HG03097 (cell line): ENCODE measurements around the gene ITGA5.

Experiments used
- ATAC-seq: cut with Tn5 transposase; IDR thresholded peaks from one replicate; pipeline ENCODE4 v1.9.1; 2021; ENCODE audit not compliant: unreplicated experiment, low FRiP score

ITGA5 gene

GRCh38 chr12:54419088-54419887 is at the start of gene ITGA5:
Gene ITGA5 (minus strand): TSS chr12:54419266. CDS start chr12:54419198, 68 bp downstream.
- no peak for ATAC-seq

GRCh38 chr12:54465857-54466523 is 46.9 kb upstream of the ITGA5 start:
- no peak for ATAC-seq

- no peak for ATAC-seq
Measured at GRCh38 chr12:54463484-54463883, 44.4 kb upstream of the ITGA5 start.

- no peak for ATAC-seq
Measured at GRCh38 chr12:54463034-54463433, 44.0 kb upstream of the ITGA5 start.

DNA sequence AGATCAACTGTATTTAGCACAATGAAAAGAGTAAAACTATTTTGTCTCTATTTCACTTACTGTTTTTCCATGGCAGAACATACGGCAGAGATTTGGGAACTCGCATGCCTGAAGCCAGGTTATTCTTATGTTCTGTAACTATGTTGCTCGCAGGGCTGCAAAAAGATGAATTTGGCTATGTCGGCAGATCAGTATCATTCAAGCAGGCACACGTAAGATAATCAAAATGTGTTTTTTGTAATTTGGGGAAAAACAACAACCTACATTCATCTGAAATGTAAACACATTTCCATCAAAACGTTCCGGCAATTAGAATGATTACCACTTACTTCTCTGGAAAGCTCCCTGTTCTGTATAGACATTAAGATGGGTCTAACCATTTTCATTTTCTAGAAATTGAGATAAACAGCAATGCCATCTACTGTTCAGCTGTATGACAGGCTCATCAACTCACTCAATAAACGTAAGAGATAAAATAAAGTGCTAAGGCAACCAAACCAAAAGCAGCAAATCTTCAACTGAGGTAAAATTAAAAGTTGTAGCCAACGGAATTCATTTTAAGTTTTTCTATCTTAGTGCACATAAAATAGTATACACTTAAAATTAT is 41.4 kb upstream of the ITGA5 start:
- ATAC-seq = no peak

DNA sequence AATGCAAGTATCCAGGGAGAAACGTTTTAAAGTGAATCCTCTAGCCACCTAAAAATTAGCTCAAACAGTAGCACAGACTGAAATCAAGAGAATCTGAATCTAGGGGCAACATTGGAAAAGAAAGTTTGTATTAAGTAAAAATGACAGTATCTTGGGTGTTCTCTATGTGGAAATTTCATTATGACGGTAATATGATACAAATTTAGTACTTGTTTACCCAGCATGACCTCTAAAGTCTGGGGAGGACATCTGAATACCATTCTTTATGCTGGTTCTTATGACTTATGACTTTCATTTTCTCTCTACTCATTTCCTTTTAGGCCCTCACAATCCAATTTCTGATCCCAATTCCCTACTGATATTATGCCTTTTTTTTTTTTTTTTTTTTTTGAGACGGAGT is 40.3 kb upstream of the ITGA5 start:
- ATAC-seq = no peak

DNA sequence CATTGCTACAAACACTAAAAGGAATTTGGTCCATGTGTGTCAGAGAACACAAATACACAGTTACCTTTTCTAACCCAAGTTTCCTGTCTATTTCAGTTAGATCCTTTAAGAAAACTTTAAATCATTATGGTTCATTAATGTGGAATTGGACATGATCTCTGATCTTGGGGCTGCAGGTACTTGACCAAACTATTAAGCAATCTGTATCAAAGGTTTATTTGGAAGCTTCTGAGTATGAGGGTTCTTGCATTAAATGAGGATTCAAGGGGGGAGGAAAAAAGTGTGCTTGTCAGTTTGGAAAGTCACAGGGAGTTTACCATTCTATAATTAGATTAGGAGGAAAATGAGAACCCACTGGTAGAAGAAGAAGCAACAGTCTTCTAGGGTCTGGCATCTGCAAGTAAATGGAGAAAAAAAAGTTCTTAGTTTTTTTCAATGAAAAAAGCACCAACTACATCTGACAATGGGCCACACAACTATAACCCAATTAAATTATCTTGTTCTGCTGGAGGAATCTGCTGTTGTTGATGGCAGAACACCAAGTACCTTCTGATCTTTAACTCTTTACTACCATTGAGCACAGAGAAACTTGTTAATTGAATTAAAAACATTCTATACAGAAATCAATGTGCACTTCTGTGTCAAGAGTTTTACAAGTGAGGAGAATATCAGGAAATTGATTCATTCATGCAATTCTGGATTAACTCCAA is 36.8 kb upstream of the ITGA5 start:
- ATAC-seq = no peak

GRCh38 chr12:54452628-54453027 is 33.6 kb upstream of the ITGA5 start:
- ATAC-seq = no peak

DNA sequence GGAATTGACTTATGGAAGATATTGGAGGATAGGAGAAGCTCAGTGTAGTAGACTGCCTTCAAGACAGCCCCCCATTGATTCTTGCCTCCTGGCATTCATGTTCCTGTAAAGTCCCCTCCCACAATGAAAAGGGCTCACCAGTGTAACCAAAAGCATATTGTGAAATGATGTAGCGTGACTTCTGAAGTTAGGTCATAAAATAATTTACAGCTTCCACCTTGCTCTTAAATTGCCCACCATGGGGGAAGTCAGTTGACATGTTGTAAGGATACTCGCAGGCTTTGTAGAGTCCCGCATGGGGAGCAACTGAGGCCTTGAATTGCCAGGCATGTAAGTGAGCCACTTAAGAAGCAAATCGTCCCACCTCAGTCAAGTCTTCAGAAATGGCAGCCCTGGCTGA is 29.3 kb upstream of the ITGA5 start:
- no peak for ATAC-seq

DNA sequence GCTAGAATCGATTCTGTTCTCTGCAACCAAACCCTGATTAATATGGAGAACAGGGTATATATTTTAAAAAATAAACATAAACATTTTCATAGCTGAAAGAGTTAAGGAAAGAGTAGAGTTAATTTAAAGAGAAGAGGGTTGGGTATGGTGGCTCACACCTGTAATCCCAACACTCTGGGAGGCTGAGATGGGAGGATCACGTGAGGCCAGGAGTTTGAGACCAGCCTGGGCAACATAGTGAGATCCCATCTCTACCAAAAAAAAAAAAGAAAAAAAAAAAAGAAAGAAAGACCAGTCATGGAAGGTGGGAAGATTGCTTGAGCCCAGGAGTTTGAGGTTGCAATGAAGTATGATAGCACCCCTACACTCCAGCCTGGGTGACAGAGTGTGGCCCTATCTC is 28.9 kb upstream of the ITGA5 start:
- ATAC-seq = no peak

- ATAC-seq = no peak
Measured at GRCh38 chr12:54444206-54444605, 25.1 kb upstream of the ITGA5 start.

DNA sequence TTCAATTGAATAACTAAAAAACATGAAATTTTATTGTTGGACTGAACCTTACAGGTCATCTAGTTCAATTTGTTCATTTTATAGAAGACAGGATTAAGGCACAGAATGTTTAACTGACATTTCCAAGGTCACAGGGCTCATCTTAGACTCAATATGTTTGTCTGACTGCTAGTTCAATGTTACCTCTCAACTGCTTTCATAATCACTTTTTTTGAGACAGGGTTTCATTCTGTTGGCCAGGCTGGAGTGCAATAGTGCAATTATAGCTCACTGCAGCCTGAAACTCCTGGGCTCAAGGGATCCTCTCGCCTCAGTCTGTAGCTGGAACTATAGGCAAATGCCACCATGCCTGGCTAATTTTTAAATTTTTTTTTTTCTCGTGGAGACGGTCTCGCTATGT is 24.4 kb upstream of the ITGA5 start:
- no peak for ATAC-seq

- no peak for ATAC-seq
Measured at GRCh38 chr12:54442961-54443360, 23.9 kb upstream of the ITGA5 start.

- ATAC-seq = no peak
Measured at GRCh38 chr12:54442099-54442498, 23.0 kb upstream of the ITGA5 start.

GRCh38 chr12:54439521-54440255 is 20.6 kb upstream of the ITGA5 start:
- no peak for ATAC-seq

DNA sequence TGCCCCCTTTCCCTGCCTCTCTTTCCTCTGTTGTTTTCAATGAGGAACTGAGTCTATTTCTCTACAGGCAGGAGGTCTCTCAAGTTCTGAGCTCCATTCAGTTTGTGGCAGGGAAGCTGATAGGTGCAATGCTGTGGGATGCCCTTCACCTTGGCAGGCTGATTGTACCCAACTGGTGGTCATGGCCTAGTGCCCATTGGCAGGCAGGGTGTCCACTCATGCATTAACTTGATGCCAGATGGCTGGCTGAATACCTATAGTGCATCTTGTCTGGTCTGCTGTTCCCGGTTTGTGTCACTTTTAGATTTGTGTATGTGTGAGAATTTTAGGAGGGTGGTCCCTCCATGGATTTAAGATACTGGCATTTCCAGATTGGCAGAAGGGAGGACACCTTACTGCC is 20.0 kb upstream of the ITGA5 start:
- ATAC-seq = no peak

- ATAC-seq = no peak
Measured at GRCh38 chr12:54438517-54438916, 19.5 kb upstream of the ITGA5 start.

- ATAC-seq = no peak
Measured at GRCh38 chr12:54437697-54438096, 18.6 kb upstream of the ITGA5 start.

GRCh38 chr12:54437243-54437642 is 18.2 kb upstream of the ITGA5 start:
- ATAC-seq = no peak

- ATAC-seq = no peak
Measured at GRCh38 chr12:54432815-54433164, 13.7 kb upstream of the ITGA5 start.
